Adrenal gland (tissue), 12 donors: ENCODE results near the gene WDR86. TPM values are rescaled to one million over a fixed set of nuclear protein-coding genes. Genes with fewer than 3 reads are reported as not detected.

Experiments used
- DNase-seq, 7 donors: peaks; one replicate each; pipeline ENCODE4 v3.0.0-alpha.2; 2019 to 2020
- H3K27ac ChIP-seq, 5 donors: fragments of 200-600 bp; sonication (generic) in 4 of 5; 1 replicate in 3 of 5; 2 replicates in 2 of 5; pipeline versions ENCODE4 v1.5.1 to v1.8.0; 2016 to 2020; ENCODE audit warnings: mild to moderate bottlenecking in 1 of 5
- H3K27me3 ChIP-seq: fragments of 200-600 bp; 2 replicates; pipeline ENCODE4 v1.8.0; 2021
- H3K36me3 ChIP-seq, 2 donors: fragments of 200-600 bp; replicated peaks in 1 of 2; 1 replicate in 1 of 2; 2 replicates in 1 of 2; pipeline versions ENCODE4 v1.5.1 to v1.8.0; 2018 to 2022
- H3K4me1 ChIP-seq, 2 donors: fragments of 200-600 bp; replicated peaks in 1 of 2; 1 replicate in 1 of 2; 2 replicates in 1 of 2; pipeline versions ENCODE4 v1.5.1 to v1.8.0; 2018 to 2021
- H3K4me3 ChIP-seq, 4 donors: fragments of 200-600 bp; sonication (generic) in 3 of 4; one replicate each; pipeline ENCODE4 v1.5.1; 2016 to 2018
- H3K9me3 ChIP-seq, 3 donors: fragments of 200-600 bp; sonication (generic) in 1 of 3; replicated peaks in 1 of 3; 1 replicate in 2 of 3; 2 replicates in 1 of 3; pipeline versions ENCODE4 v1.5.1 to v1.8.0; 2016 to 2021
- POLR2A ChIP-seq, 2 donors: fragments of 450-650 bp; IDR thresholded peaks; one replicate each; pipeline ENCODE4 v1.6.1; 2017; ENCODE audit warnings: antibody characterized with exemption in 2 of 2, mild to moderate bottlenecking in 2 of 2, moderate library complexity in 1 of 2
- WGBS, 4 donors: extraction: QIAGEN DNeasy Blood & Tissue Kit in 2 of 4; methylation state at CpG; one replicate each; pipeline versions ENCODE4 v1.1.5 to v1.1.7; 2013 to 2017; 5-methylcytosine and 5-hydroxymethylcytosine counted together
- intact Hi-C, 2 donors: fragments of 100-400 bp; cut with DNase I; formaldehyde crosslinking; loops; one replicate each; pipeline versions ENCODE4 v1.14.1 to v1.15.0; 2022 to 2023
- polyA plus RNA-seq, 3 donors: library from polyadenylated mRNA; stranded (reverse); fragments of 200-250 nt in 2 of 3; fragments of 350-450 nt in 1 of 3; fragmentation: Illumina TruSeq in 1 of 3; extraction: RNeasy Lipid Tissue Mini Kit (QIAGEN cat#74804) in 1 of 3; gene quantifications; one replicate each; pipeline ENCODE4 v1.2.3, GENCODE V29; 2013 to 2014
- total RNA-seq, 9 donors: library from RNA; depleted of rRNA in 4 of 9; stranded (reverse); fragments of >200 nt in 4 of 9; fragments of 120-200 nt in 1 of 9; fragmentation: NEBNext Ultra II Directional in 1 of 9; extraction: Animal tissue kit (Norgen Biotek cat#: 25700) in 1 of 9; gene quantifications; one replicate each; pipeline versions ENCODE4 v1.1.0 to v1.2.4, GENCODE V29; 2013 to 2023
- TF ChIP-seq, protein P1 (sequence below), 6 experiments: fragments of 450-650 bp in 4 of 6; fragments of 200-600 bp in 2 of 6; sonication (generic) in 1 of 6; IDR thresholded peaks; 1 replicate in 5 of 6; 2 replicates in 1 of 6; pipeline versions ENCODE4 v1.5.1 to v1.8.0; 2016 to 2021; ENCODE audit warnings: antibody characterized with exemption in 6 of 6, mild to moderate bottlenecking in 2 of 6, moderate library complexity in 1 of 6
- donor health status: healthy with polysubstance abuse.
- donor health status: Bipolar disorder and iron deficiency.
- donor health status: DM: yes; HTN: yes; CAD: no.
- donor health status: DM: no; HTN: no; CAD: no.
- donor health status: DM: no; HTN: no; CAD: no.
- donor health status: DM: yes; HTN: yes; CAD: no.

The WDR86 gene
- total and polyA plus RNA-seq, 12 donors: 1.4 to 16.7 (median 5.5) TPM; not detected in 1

DNA sequence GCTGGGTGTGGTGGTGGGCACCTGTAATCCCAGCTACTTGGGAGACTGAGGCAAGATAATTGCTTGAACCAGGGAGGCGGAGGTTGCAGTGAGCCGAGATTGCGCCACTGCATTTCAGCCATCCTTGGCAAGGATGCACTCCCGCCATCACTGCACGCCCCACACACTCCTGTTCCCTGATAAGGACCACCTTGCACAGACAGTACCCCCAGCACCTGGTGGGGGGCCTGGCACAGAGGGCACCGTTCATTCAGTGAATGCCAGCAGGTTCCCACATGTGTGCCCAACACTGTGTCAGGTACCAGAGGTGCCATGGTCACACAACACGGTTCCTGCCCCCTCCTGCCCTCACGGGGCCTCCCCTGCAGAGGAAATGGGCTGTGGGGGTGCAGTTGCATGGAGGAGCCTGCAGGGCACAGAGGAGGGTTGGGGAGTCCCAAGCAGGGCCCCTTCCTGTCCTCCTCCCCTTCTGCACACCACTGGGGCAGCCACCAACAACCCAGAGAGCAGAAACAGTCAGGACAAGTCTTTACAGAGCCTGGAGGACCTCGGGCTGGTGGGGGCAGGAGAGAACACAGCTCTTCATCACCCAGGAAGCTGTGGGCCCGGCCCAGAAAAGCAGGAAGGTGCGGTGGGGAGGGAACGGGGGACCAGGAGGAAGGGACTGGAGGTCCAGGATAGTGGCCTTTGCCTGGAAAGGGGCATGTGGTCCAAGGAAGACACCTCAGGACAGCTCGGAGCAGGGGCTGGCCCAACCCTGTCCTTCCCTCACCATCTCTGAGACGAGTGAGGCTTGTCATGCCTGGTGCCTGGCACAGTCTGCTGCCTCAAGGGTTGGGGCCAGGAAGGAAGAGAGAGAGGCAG, 23.1 kb upstream of the WDR86 start:
- Histone ChIP-seq H3K9me3 (no peaks in the 10 kb centered on the region), H3K36me3 (no peaks in the 10 kb centered on the region), H3K27ac (no peak overlapping the region), H3K4me3 (no peak overlapping the region), H3K4me1 (peaks cover 0 to under 1% of the 10 kb centered on the region in 2 donors), H3K27me3 (peaks cover under 1% of the 10 kb centered on the region)
- TF ChIP-seq POLR2A (IDR thresholded peaks at IDR 0.05): no peak
- TF ChIP-seq, protein P1, sequence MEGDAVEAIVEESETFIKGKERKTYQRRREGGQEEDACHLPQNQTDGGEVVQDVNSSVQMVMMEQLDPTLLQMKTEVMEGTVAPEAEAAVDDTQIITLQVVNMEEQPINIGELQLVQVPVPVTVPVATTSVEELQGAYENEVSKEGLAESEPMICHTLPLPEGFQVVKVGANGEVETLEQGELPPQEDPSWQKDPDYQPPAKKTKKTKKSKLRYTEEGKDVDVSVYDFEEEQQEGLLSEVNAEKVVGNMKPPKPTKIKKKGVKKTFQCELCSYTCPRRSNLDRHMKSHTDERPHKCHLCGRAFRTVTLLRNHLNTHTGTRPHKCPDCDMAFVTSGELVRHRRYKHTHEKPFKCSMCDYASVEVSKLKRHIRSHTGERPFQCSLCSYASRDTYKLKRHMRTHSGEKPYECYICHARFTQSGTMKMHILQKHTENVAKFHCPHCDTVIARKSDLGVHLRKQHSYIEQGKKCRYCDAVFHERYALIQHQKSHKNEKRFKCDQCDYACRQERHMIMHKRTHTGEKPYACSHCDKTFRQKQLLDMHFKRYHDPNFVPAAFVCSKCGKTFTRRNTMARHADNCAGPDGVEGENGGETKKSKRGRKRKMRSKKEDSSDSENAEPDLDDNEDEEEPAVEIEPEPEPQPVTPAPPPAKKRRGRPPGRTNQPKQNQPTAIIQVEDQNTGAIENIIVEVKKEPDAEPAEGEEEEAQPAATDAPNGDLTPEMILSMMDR (IDR thresholded peaks at IDR 0.05): no peak
- intact Hi-C loops: no loop called here
- no peak for DNase-seq
- WGBS, 4 donors: 76 to 81% (median 77%) methylated on average over 7 to 14 of the region's 14 CpGs

DNA sequence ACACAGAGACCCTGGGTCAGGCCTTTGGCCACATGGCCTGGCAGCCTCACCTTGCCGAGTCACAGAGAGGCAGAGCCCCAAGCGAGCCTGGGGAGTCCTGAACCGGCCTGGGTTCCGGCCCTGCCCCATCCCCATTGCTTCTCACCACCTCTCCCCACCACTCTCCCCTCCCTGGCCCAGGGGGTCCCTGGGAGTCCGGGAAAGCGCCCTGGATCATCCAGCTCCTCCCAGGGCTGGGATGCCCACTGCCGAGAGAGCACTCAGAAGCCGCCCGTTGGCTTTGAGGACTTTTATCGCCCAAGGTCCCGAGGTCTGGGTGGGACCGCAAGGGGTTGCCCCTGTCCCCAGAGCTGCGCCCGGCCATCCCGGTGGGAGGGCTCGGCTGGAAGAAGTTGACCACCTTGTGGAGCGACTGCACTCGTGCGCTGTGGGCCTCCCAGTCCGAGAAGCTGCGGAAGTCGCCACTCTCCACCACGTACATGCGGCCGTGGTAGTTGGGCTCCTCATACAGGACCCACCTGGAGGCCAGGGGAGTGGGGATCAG, 22.0 kb upstream of the WDR86 start:
- Histone ChIP-seq H3K4me1 (peaks cover 0 to 9% of the 10 kb centered on the region in 2 donors), H3K27me3 (no peaks in the 10 kb centered on the region), H3K36me3 (no peaks in the 10 kb centered on the region), H3K4me3 (no peak overlapping the region), H3K27ac (no peak overlapping the region), H3K9me3 (no peaks in the 10 kb centered on the region)
- no peak for DNase-seq
- whole genome bisulfite sequencing, 4 donors: 91 to 100% (median 93%) methylated on average over 1 to 25 of the region's 25 CpGs
- intact Hi-C loops: no loop called here
- TF ChIP-seq POLR2A (IDR thresholded peaks at IDR 0.05): no peak
- TF ChIP-seq, protein P1 (IDR thresholded peaks at IDR 0.05): no peak

DNA sequence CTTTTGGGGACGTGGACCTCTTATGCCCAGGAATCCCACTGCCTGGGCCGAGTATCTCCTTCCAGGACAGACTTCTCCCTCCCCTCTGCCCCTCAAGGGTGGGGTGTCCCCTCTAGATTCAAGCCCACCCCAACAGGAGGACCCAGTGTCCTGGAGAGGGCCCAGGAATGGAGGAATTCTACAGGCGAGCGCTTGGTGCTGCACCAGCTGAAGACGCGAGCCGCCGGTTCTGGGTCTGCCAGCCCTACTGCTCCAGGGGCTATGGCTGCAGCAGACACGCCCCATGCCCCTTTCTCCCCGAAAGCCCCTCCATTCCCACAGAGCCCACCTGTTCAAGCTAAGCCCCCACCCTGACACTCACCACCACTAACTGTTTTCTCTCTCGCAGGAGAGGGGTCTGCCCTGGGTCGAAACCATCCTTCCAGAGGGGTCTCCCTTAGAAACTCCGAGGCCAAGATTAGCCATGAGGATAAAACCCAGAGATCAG, 21.5 kb upstream of the WDR86 start:
- DNase-seq: no peak

More for the DNA sequence above, 21.5 kb upstream of the WDR86 start:
- Histone ChIP-seq H3K4me1 (peaks cover 0 to 13% of the 10 kb centered on the region in 2 donors), H3K27ac (no peak overlapping the region), H3K27me3 (no peaks in the 10 kb centered on the region), H3K4me3 (no peak overlapping the region), H3K36me3 (no peaks in the 10 kb centered on the region), H3K9me3 (no peaks in the 10 kb centered on the region)
- TF ChIP-seq, protein P1 (IDR thresholded peaks at IDR 0.05): no peak
- no peak for TF ChIP-seq POLR2A (IDR thresholded peaks at IDR 0.05)
- WGBS, 4 donors: 86 to 100% (median 94%) methylated on average over 3 to 13 of the region's 13 CpGs
- intact Hi-C loops: no loop called here
